Astrocyte (in vitro differentiated cells and primary cell): ENCODE measurements around the gene WDR43.

ENCODE experiments used
- CTCF ChIP-seq: IDR thresholded peaks from 2 replicates; pipeline ENCODE4 v1.5.1; 2011; ENCODE audit warnings: low read depth, mild to moderate bottlenecking, inconsistent platforms, low read length, moderate library complexity; ENCODE audit not compliant: insufficient read depth
- EZH2 ChIP-seq: IDR thresholded peaks from 2 replicates; pipeline ENCODE4 v1.6.1; 2012; ENCODE audit warnings: mild to moderate bottlenecking, low read length, inconsistent platforms; ENCODE audit not compliant: insufficient read depth

- no peak for TF ChIP-seq CTCF
- TF ChIP-seq EZH2: no peak
Measured at GRCh38 chr2:28901202-28901601, 6.7 kb downstream of the WDR43 start.
